ENCODE measurements around the gene RDH16. TPM values are rescaled to one million over a fixed set of nuclear protein-coding genes. Genes with fewer than 3 reads are reported as not detected.

The RDH16 gene
- total RNA-seq (2013) = 0.17 TPM
- under 1 TPM in 1 of 3 donors, not detected in 2; 0.47 TPM for polyA plus RNA-seq
- polyA minus RNA-seq = 0.08 and 0.14 TPM in 2 replicates
- total RNA-seq = 0 to 2.1 (median 0.14) reads per million in 11 experiments

GRCh38 chr12:56957229-56958052, at the start of gene RDH16:
TSS of gene RDH16 (minus strand) at chr12:56957608. CDS start at chr12:56957462, 146 bp downstream.
- H3K79me2 ChIP-seq (ENCODE audit: insufficient read depth, low read length) = no peaks in the 10 kb centered on the region
- intact Hi-C loops (cut with micrococcal nuclease) = no loop called here

More at GRCh38 chr12:56957229-56958052, at the start of gene RDH16:
- WGBS (ENCODE audit: insufficient coverage) = 95% methylated on average over 10 of the region's 10 CpGs
- Histone ChIP-seq H3K9me3 (replicated peaks in 1 of 2; ENCODE audit: control insufficient read depth in 1 of 2, insufficient read depth in 1 of 2, low read length in 2 of 2) (peaks cover 10 to 13% of the 10 kb centered on the region in 2 donors), H3K36me3 (replicated peaks in 1 of 2; ENCODE audit: control insufficient read depth in 1 of 2, insufficient read depth in 2 of 2, low read length in 2 of 2) (no peaks in the 10 kb centered on the region), H3K4me2 (replicated peaks; ENCODE audit: extremely low read depth, low read length, poor library complexity, severe bottlenecking) (no peak within 1 kb of the TSS), H3K4me3 (replicated peaks in 1 of 3; ENCODE audit: low read depth in 2 of 3, low read length in 3 of 3) (no peak within 1 kb of the TSS), H3K27ac (ENCODE audit: low read depth in 1 of 2, low read length in 2 of 2) (no peak within 1 kb of the TSS), H3K9ac (ENCODE audit: insufficient read depth, low read length, poor library complexity, severe bottlenecking) (no peak within 1 kb of the TSS), H2AFZ (ENCODE audit: insufficient read depth, low read depth, low read length, poor library complexity, severe bottlenecking) (no peak within 1 kb of the TSS), H3K27me3 (ENCODE audit: control insufficient read depth in 2 of 2, insufficient read depth in 2 of 2, low read length in 2 of 2) (no peaks in the 10 kb centered on the region), H4K20me1 (ENCODE audit: insufficient read depth, low read length) (no peaks in the 10 kb centered on the region), H3K4me1 (ENCODE audit: control insufficient read depth in 1 of 2, insufficient read depth in 2 of 2, low read length in 2 of 2) (no peaks in the 10 kb centered on the region)
- H3K4me3 Mint-ChIP-seq = no peak within 1 kb of the TSS
- H3K27me3 Mint-ChIP-seq (ENCODE audit: low read depth in 3 of 3) = peaks cover 4 to 10% (median 6%) of the 10 kb centered on the region in 3 donors
- no peak for DNase-seq
- H3K36me3 Mint-ChIP-seq = no peaks in the 10 kb centered on the region
- TF ChIP-seq CTCF (IDR thresholded peaks at IDR 0.05) = no peak
- H3K9me3 Mint-ChIP-seq = peaks cover 7 to 28% (median 16%) of the 10 kb centered on the region in 7 donors
- peaks cover 8% of the 10 kb centered on the region for H3K4me1 Mint-ChIP-seq
- peak within 1 kb of the TSS in 1 of 7 donors; percentile 49 for H3K27ac Mint-ChIP-seq

Data from CD14-positive monocyte (primary cell).